NB4 (cell line): ENCODE results near the gene DDX20.

Experiments
- MYC ChIP-seq: IDR thresholded peaks from 2 replicates; pipeline ENCODE4 v1.6.1; 2011; ENCODE audit warnings: low read depth, low read length
- TF ChIP-seq, protein P1 (sequence below): IDR thresholded peaks from one replicate; pipeline ENCODE4 v1.5.1; 2012; ENCODE audit warnings: low read depth, low read length
- TF ChIP-seq, protein P2 (sequence below): IDR thresholded peaks from 2 replicates; pipeline ENCODE4 v1.6.1; 2011; ENCODE audit warnings: low read depth, low read length

DNA sequence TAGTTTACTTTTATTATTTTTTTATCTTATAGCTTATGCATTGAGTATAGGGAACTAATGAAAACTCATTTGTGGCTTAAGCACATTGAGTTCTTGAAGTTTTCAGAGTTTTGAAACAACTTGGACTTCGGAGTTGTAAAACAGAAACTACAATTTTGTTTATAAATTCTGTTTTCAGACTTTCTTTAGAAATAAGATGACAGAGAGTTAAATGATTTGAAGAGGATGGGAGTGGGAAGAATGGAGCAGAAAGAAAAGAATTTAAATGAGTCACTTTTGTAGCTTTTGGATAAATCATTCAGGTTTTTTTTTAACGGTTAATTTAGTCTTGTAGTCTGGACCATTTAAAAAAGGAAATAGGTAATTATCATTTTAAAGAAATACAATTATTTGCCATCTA lies 48.8 kb upstream of the DDX20 start:
- TF ChIP-seq, protein P1, sequence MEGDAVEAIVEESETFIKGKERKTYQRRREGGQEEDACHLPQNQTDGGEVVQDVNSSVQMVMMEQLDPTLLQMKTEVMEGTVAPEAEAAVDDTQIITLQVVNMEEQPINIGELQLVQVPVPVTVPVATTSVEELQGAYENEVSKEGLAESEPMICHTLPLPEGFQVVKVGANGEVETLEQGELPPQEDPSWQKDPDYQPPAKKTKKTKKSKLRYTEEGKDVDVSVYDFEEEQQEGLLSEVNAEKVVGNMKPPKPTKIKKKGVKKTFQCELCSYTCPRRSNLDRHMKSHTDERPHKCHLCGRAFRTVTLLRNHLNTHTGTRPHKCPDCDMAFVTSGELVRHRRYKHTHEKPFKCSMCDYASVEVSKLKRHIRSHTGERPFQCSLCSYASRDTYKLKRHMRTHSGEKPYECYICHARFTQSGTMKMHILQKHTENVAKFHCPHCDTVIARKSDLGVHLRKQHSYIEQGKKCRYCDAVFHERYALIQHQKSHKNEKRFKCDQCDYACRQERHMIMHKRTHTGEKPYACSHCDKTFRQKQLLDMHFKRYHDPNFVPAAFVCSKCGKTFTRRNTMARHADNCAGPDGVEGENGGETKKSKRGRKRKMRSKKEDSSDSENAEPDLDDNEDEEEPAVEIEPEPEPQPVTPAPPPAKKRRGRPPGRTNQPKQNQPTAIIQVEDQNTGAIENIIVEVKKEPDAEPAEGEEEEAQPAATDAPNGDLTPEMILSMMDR: no peak
- TF ChIP-seq MYC: no peak
- TF ChIP-seq, protein P2, sequence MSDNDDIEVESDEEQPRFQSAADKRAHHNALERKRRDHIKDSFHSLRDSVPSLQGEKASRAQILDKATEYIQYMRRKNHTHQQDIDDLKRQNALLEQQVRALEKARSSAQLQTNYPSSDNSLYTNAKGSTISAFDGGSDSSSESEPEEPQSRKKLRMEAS: no peak
